NCI-H187 (cell line): ENCODE results near the gene KIFC1.

Source experiments
- DNase-seq, 2 experiments: peaks; one replicate each; lab custom pipeline; 2025; lab: John Stamatoyannopoulos, UW

Gene KIFC1

GRCh38 chr6:33426590-33427511 lies 35.2 kb downstream of the KIFC1 start:
- no peak for DNase-seq

- DNase-seq = no peak
These were observed 36.1 kb downstream of the KIFC1 start for GRCh38 chr6:33427585-33428223.

GRCh38 chr6:33428224-33428965 lies 36.8 kb downstream of the KIFC1 start:
- DNase-seq = no peak

- DNase-seq = no peak
These were observed 37.5 kb downstream of the KIFC1 start for GRCh38 chr6:33428966-33429749.

- no peak for DNase-seq
These were observed 38.1 kb downstream of the KIFC1 start for GRCh38 chr6:33429750-33430052.

- DNase-seq = no peak
These were observed 38.7 kb downstream of the KIFC1 start for GRCh38 chr6:33430334-33430733.

- peak in 1 of 2 experiments; percentile 35 for DNase-seq
These were observed 39.6 kb downstream of the KIFC1 start for GRCh38 chr6:33430991-33431879.

- no peak for DNase-seq
These were observed 40.4 kb downstream of the KIFC1 start for GRCh38 chr6:33431880-33432541.

- no peak for DNase-seq
These were observed 40.9 kb downstream of the KIFC1 start for GRCh38 chr6:33432546-33432945.

- no peak for DNase-seq
These were observed 41.4 kb downstream of the KIFC1 start for GRCh38 chr6:33433001-33433543.

GRCh38 chr6:33433544-33434191 lies 42.0 kb downstream of the KIFC1 start:
- no peak for DNase-seq

- no peak for DNase-seq
These were observed 43.3 kb downstream of the KIFC1 start for GRCh38 chr6:33434961-33435360.

GRCh38 chr6:33437666-33438065 lies 46.0 kb downstream of the KIFC1 start:
- no peak for DNase-seq

GRCh38 chr6:33438978-33439594 lies 47.5 kb downstream of the KIFC1 start:
- DNase-seq = no peak

GRCh38 chr6:33439956-33440648 lies 48.5 kb downstream of the KIFC1 start:
- no peak for DNase-seq

- no peak for DNase-seq
These were observed 49.2 kb downstream of the KIFC1 start for GRCh38 chr6:33440649-33441309.

- no peak for DNase-seq
These were observed 49.8 kb downstream of the KIFC1 start for GRCh38 chr6:33441457-33441856.

- DNase-seq = no peak
These were observed 50.7 kb downstream of the KIFC1 start for GRCh38 chr6:33442283-33442682.
